NCI-H128 (cell line): Measurements from ENCODE around the gene PLD1.

Experiments
- DNase-seq: peaks from one replicate; lab custom pipeline; 2025; ENCODE audit not compliant: unreplicated experiment; lab: John Stamatoyannopoulos, UW

Gene PLD1

DNA sequence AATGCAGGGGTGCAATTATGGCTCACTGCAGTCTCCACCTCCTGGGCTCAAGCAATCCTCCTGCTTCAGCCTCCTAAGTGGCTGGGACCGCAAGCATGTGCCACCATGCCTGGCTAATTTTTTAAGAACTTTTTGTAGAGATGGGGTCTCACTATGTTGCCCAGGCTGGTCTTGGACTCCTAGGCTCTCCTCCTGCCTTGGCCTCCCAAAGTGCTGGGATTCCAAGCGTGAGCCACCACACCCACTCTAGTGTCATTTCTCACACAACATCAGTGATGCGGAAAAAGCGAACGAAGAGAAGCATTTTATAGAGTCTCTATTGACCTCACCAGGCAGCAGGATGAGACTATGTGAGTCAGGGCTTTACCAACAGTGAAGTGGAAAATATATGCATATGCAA lies 137.7 kb downstream of the PLD1 start:
- no peak for DNase-seq

DNA sequence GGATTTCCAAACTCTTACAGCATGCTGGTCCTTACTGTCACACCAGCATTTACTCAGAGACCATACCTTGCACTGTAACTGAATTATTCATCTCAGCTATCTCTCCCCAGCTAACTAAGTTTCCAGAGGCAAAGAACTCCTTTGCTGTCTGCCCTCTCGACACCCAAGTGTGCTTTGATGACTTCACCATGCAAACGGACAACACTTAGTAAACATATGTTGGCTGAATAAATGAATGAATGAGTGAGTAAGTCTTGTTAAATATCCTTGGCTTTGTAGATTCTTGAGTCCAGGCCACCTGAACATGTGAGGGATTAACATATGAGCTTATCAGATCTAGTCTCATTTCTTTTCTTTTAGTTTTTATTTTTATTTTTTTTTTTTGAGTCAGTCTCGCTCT lies 138.2 kb downstream of the PLD1 start:
- no peak for DNase-seq

- DNase-seq = no peak
Measured at GRCh38 chr3:171671709-171672108, 138.6 kb downstream of the PLD1 start.

GRCh38 chr3:171666516-171666915 lies 143.8 kb downstream of the PLD1 start:
- DNase-seq = no peak

DNA sequence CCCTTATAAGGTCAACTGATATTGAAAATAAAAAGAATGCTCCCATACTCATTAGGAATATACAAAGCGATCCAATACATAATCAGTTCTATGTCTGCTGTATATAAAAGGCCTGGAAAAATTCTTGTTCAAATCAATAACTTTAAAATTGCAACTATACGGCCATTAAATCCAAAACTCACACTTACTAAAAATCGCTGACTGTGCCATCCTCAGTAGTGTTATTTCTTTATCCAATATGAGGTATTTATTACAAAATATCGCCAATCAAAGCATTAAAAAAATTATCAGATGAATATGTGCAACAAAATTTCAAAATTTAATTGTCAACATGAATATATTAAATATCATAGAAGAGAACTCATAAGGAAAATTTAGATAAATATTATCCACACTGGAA lies 146.5 kb downstream of the PLD1 start:
- DNase-seq = no peak

- no peak for DNase-seq
Measured at GRCh38 chr3:171661484-171661883, 148.8 kb downstream of the PLD1 start.

DNA sequence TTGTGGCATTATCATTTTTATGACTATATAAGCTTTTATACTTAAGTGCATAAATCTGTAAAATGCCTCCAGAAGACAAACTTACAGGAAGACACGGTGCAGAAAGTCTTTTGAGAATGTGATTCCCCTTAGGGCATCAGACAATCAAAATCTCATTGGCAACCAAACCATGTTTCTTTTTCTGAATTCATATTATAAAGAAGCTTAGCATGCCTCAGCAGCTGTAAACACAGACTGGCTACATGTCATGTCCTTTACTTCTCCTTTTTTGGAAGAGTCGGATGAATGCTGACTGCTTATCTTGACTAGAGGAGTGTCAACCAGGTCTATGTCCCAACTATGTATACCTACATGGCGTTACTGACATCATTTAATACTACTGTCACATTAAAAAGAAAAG lies 150.1 kb downstream of the PLD1 start:
- no peak for DNase-seq

DNA sequence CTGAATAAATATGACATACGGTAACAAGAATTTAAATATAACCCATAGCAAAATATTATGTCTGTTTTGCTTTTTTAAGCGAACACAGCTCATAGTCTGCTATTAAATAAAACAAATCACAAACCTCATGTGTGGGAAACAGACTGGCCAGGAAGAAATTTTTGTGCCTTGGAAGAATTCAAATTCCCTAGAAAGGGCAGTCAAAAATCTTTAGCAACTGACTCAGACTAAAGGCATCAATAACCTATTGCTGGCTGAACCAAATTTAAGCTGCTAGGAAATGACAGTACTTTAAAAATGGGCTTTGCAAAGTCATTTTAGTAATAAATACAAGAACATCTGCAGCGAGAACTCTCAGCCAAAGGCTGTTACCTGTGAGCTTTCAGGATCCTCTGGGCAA lies 151.4 kb downstream of the PLD1 start:
- DNase-seq = no peak

DNA sequence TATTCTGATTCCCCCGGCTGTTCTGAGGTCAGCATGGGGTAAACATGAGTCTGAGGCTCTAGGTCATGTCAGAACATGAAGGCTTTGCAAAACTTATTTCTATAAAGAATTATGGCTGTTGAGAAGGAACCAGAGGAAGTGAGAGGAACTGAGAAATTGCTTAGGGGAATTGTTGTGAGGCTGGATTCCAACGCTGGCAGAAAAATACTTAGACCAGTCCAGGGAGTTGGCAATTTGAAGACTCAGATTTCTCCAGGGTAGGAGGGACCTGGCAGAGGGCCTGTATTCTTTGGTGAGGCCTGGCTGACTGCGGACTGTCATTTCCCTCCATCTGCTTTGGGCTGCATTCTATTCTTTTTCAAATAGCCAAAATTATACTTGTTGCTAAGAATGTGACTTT lies 155.5 kb downstream of the PLD1 start:
- DNase-seq = no peak

DNA sequence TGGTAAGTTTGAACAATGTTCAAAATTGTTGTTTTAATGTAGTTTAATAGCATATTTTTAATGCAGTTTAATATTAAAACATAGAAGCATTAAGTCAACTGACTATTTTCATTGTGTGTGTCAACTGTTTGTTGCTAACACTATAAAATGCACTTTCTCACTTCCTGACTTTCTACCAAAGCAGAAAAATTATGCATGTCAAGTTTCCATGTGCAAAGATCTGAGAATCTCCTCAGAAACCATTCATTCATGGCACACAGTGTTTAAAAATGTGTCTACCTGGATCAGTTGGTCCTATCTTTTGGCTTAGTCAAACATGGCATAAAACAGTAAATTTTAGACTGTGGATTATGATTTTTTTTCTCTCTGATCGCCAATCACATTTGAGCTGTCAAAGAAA lies 156.0 kb downstream of the PLD1 start:
- no peak for DNase-seq

DNA sequence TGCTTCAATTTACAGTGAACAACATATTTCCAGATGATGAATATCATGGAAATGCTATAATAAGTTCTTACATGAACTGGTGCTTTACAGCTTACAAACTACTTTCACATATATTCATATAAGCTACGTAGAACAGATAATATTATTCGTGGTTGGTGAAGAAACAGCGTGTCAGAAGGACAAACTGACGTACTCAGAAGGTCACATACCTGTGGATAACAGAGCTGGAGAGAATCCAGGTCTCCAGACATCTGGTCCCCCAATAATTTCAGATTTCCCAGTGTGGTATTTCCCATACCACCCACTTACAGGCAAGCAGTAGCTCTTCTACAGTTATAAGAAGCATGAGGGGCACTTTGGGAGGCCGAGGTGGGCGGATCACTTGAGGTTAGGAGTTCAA lies 156.6 kb downstream of the PLD1 start:
- DNase-seq = no peak

DNA sequence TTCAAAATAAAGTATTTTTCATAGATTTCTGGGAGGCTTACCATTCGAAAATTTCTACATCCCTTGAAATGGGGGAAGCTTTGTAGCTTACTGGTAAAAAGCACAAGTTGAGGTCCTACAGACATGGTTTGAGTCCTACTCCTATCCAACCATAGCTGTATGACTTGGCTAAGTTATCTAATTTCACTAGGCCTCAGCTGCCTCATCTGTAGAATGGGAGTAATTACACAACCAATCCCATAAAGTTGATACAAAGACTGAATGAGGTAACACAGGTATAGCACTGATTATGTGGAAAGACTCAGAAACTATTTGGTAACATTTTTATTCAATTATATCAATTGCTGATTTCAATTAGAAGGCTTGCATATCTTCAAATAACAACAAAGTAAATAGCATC lies 157.4 kb downstream of the PLD1 start:
- DNase-seq = no peak

DNA sequence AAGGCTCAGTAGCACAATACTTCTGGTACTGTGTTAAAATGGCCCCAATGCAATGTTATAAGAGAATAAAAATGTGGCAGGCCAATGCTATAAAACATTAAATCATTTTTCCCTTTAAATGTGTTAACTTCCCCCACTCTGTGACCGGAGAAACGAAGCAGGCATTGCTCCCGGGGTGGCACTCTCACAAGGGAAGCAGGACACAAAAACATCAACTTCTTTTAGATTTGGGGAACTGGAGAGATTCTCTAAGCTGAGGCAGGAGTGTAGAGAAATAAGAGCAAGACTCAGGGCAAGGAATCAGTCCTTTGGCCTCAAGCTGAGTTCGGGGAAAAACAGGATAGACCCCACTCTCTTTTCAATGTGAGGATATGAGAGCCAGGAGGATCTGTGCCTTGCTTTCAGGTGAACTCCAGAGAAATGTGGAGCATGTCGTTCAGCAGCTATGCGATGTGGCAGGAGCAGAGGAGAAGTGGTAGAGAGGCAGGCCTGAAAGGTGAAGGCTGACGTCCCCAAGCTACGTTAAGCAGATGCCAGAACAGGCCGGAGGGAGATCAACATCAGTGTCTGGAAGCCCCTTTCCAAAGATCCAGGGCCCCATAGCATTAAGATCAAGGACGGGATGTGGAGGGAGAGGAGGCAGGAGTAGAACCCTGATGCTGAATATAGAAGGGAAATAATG lies 160.2 kb downstream of the PLD1 start:
- DNase-seq = no peak

DNA sequence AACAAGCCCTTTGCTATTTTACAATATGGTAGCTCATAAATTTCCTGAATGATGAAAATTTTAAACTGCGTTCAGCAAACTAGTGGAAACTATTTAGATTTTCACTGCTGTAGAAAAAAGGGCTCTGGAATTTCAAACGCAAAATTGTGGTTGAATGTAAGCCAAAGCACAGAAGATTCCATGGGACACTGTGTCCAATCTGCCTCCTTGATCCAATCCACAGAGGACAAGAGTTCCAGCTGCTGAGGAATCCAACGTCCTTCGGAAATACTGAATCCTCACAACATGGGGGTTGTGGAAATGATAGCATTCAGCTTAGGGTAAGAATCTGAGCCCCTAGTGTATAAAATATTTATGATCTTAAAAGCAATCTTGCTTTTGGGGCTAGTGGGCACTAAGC lies 161.0 kb downstream of the PLD1 start:
- no peak for DNase-seq

DNA sequence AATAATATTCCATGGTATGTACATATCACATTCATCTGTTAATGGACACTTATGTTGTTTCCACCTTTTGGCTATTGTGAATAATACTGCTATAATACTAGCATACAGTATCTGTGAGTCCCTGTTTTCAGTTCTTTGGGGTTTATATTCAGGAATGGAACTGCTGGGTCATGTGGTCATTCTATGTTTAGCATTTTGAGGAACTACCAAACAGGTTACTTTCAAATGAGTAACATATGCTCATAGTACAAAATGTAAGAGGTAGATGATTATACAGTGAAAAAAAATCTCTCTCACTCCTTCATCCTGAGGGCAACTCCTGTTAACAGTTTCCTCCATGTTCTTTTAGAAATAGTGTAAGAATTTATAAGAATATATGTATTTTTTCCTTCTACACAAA lies 162.2 kb downstream of the PLD1 start:
- DNase-seq = no peak

DNA sequence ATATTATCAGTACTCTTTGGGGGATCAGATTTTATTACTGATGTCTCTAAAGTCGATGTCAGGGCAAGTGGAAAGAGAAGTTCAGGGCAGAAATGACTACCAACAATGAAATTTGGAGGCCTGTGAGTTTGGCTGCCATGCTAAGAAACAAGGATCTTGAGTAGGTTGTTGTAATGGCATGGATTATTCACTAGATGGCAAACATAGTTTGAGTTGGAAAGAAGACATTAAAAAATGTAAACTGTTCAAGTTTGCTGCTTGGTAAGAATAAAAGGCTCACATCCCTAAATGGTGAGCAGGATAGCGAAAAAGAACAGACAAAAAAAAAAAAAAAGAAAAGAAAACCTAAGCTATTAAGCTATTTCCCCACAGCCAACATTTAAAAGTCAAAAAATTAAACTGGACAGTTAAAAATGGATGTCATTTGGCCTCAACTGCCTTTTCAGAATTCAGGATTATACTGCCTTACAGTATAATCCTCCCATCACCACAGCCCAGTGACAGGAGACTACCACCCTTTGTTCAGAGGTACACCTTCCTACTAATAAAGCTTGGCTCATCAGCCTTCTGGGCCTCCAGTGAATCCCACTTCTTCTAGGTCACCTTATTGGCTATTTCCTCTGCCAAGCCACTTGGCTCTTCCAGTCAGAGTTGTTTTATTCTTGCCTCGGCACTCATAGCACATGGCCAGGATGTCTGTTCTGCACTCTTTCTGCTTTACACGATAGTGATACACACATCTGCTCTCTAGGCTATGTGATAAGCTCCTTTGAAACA lies 163.7 kb downstream of the PLD1 start:
- no peak for DNase-seq

DNA sequence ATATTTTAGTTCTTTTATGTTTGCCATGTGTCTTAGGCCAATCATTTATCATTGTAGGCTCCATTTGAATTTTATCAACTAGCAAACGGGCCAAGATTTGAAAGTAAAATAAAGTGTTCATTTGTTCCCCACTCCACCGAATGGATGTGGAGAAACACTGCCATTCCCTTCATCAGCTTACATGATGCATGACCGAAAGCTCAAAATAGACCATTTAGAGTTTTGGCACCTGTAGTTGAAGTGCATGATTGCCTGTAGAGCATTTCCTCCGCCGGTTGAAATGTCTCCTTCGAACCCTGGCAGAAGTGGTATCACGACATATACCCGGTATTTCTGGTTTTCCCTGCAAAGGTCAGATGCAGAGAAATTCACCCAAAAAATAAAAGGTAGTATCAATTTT lies 165.6 kb downstream of the PLD1 start:
- no peak for DNase-seq

DNA sequence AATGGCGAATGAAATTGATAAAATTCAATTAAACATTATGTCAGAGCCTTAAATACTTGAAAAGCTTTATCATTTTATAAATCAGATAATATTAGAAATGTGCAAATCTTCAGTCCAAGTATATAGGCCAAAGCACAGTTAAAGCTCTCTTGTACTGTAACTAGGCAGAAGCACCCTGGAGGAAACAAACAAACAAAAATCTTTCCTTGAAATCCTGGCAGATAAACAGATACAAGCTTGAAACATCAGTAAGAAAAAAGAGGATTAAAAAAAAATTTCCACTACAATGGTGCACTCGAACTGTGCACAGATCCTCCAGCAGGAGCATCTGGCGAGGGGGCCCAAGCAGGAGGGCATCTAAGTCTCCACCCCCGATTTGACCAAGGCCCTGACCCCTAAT lies 166.6 kb downstream of the PLD1 start:
- no peak for DNase-seq

GRCh38 chr3:171643033-171643432 lies 167.2 kb downstream of the PLD1 start:
- DNase-seq = no peak

DNA sequence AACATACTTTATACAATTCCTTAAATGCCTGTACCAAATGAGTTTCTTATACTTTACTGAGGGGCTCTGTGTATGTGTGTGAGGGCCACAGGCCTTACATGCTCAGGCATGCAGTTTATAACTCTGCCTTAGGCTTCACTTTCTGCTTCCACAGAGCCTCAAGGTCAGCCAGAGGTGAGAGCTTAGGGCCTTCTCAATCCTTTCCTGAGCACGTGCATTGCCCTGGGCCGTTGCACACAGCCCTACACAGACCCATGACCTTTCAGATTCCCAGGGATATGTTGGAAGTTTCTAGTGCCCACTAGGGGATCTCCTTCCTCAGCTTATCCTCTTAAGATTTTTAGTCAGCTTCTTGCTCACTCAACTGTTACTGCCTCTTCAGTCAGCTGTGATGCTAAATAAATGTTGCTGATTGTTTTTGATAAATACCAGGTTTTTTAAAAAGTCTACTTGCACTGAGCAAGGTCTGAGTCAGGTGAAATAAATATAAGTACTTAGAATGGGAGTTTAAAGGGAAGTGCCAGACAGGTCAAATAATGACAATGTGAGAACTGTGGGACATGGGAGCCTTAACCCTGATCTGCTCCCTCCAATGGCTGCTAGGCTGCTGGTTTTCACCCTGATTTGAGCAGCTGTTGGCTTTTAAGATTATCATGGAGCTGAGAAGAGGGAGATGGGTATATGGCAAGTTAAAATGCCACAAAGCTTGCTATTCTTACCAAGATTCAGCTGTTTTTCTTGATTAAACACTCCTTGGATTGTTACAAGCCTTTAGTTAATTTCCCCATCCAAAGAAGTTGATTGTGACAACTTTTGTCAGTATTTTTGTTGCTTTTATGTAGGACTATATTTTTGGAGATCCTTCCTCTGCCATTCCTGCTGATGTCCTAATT lies 169.5 kb downstream of the PLD1 start:
- DNase-seq = no peak

GRCh38 chr3:171636666-171637065 lies 173.6 kb downstream of the PLD1 start:
- DNase-seq = no peak

DNA sequence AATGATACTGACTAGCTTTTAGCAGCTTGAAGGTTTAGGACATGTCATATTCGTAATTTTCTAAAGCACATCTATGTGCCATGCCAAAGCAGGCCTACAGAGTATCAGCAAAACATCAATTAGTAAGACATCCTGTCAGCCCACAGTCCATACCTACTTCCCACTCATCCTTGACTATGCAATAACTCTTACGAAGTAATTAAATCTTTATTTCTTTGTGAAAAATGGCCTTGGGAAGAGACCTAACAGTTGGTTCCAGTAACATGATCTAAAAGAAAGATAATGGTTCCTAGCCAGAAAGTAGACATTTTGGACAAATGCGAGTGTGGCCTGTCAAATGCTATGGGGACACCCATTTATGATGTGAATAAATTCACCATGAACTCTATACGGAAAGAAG lies 177.5 kb downstream of the PLD1 start:
- no peak for DNase-seq
